ENCODE data around the gene COL2A1.

Gene COL2A1

DNA sequence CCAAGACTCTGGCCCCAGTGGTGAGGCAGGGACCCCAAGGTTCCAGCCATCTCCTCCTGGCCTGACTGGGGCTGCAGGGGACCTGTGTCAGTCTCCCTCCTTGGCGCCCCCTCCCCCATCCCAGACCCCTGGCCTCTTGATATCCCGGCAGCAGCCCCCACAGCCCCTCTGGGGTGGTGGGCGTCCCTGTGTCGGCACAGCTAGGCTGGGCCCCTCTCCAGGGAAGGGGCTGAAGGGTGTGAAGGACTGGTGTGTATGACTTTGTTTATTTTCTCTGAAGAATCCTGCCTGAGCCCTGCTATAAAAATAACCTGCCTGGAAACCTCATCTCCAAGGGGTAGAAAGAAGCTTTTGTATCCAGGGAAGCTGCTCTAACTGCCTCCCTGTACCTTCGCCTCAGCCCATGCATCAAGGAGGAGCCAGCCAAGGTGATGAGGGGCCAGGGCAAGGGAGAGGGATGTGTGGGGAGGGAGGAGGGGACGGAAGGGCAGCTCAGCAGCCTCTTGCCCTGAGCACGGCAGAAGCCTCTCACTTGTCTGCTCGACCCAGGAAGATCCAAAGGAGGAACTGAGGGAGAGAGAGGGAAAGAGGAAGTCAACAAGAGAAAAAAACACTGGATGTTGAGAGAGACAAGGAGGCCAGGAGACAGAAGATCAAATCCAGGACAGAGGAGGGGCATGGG lies 25.4 kb upstream of the COL2A1 start:
- DNase-seq: no peak

DNA sequence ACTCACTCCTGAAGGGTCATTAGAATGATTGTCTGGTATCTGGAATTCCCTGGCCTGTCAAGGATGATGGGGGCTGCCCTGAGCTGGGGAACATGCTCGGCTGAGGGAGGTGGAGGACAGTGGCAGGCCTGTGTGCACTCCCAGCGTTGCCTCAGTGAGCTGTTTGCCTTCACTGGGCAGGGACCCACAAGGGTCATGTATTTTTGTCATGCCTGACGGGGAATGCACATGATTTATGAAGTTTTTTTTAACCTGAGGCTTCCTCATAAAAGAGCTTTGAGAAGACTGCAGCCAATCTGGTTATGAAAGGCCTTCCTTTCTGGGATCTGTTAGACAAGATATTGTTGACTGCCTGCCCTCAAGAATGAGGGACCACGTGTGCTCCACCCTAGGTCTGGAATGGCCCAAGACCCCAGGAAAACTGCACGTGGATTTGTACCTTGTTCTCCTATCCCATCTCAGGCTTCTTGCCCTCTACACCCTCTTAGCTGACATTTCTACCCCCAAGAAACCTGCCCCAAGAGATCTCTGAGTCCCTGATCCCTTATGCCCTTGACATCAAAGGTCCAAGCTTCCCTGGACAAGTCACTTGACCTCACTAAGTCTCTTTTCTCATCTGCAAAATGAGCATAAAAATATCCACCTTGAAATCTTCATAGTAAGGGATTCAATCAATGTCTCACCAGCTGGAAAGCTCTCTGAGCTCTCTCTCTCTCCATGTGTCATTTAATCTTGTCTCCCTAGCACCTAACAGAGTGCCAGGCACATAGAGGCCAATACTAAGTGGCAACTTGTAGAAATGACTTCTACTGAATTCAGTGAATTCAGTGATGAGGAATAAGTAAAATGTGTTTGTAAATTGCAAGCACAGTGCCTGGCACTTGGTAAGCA lies 24.5 kb upstream of the COL2A1 start:
- DNase-seq: no peak

DNA sequence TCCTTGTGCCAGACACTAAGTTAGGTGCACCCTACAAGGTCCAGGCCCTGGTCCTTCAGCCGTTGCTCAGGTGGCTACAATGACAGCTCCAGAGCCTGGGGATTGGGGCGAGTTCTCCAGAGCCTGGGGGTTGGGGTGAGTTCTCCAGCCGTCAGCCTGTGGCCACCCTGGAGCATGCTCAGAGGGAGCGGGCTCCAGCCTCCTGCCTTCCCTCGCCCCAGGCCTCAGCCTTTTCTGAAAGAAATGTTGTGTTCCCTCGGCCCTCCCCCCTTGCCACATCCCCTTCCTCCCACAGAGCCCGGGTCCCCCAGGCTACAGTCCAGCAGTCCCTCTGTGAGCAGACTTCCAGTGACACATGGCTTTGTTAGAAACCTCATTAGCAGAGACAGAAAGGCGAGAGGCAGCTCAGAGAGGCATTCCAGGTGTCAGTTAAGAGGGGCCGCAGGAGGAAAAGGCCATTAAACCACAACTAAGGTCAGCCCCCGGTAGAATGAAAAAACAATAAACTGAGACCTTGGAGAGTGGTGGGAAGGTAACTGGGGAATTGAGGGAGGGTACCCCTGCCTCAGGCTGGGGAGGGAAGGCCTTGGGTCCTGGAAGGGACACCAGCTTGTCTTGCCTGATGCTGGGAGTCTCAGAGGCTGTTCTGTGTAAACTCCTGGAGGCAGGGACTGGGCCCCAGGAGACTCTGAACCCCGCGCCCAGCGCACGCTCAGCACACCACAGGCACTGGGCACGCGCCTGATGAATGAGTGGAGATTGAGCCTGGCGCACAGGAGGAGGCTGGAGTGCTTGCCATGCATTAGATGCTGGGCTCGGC lies 23.1 kb upstream of the COL2A1 start:
- no peak for DNase-seq

DNA sequence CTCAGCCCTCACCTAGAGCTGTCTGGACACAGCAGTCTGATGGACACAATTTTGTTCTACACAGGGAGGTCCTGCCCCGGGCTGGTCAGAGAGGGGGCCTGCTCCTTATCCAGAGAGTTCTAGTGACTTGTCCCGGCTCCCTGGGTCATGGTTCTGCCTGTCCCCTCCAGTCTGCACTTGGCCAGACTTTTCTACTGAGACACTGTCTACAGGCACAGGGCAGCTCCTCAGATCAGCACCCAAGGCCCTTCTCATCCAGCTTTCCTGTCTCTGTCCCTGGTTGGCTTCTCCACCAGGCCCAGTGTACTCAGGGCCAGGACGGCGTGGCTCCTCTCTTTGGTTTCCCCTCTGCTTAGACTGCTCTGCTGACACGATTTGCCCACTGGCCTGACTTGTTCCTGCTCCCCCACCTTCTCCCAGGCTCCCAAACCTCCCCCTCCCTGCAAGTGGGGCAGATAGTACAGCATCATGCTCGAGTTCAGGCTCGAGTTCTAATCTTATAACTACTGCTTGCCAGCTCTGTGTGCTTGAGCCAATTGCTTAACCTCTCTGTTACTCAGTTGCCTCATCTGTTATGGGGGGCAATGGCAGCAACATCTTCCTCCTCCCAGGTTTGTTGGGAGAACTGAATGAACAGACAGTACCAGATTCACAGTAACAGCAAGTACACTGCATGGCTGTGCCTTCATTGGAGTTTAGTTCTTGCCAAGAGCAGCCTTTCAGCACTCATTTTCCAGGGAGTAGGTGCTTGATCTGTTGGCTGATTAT lies 22.0 kb upstream of the COL2A1 start:
- no peak for DNase-seq

DNA sequence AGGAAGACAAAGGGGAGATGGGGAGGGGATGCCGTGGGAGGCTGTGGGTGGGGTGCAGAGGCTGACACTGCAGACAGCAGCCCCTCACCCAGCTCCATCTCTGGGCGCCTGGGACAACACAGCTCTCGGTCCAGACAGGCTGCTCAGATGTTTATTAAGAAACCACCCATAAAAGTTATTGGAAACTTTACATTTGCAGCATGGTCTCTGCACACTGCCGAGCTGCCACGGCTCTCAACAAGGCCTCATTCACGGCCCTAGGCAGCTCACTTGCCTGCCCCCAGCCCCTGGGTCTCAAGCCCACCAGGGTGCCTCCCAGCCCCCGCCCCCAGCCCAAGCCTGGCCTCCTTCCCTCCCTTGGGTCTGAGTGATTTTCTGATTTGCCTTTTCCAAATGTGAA lies 21.0 kb upstream of the COL2A1 start:
- DNase-seq: no peak

DNA sequence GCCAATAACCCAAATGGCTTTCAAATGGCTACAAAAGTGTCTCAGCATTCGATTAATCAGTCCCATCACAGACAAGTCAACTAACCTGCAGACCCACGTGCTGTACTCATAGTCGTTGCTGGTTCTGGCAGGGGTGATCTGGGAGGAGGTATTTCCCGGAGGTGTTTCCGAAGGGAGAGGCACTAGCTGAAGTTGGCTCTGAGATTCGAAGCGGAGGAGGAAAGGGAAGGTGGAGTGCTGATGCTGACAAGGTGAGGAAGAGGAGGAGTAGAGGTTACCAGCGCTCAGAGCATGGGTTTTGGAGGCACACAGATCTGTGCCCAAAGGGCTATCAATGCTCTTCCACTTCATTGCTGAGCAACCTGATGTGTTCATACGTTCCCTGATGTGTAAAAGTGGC lies 20.5 kb upstream of the COL2A1 start:
- no peak for DNase-seq

DNA sequence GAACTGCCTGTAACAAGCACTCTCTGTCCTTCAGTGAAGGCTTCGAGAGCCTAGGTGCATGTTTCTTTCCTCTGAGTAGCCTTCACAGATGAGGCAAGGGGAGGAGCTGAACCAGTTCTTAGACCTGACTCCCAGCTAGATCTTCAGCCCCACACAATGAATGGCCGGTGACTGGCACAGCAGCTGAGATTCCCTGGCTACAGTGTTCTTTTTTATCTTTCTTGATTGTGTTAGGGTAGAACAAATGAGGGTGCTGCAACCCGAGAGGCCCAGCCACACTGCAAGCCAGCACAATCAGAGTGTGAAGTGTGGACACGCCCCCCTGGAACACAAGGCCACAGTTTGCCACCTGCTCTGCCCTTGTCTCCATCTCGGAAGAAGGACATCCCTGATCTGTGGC lies 19.1 kb upstream of the COL2A1 start:
- DNase-seq: no peak

DNA sequence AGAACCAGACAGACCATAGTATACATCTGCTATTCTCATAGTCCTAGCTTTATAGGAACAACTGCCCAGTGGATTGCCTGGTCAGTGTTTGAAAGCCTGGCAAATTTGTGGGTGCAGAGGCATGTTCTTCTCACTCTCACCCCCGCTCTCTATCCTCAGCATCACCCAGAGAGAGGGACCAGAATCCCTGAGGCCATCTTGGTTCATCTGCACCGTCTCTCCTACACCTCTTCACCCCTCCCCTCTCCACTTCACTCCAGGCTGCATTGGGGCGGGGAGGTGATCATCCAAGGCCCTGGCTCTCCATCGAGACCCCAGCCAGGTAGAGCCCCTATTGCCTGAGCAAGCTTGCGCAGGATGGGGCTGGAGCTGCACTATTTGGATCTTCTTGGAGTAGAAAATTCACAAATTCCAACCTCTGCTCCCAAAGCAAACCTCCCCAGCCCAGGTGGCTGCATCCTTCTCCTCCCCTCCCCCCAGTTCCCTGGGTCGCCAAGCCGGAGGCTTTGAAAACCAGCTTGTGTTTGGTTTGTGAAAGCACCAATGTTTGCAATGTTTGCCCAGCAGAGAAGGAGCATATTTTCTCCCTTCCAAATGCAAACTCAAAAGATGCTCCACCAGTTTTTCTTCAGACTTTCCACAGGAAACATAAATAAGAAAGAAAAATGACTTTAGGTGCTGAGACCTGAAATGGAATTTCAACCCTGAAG lies 18.6 kb upstream of the COL2A1 start:
- no peak for DNase-seq

DNA sequence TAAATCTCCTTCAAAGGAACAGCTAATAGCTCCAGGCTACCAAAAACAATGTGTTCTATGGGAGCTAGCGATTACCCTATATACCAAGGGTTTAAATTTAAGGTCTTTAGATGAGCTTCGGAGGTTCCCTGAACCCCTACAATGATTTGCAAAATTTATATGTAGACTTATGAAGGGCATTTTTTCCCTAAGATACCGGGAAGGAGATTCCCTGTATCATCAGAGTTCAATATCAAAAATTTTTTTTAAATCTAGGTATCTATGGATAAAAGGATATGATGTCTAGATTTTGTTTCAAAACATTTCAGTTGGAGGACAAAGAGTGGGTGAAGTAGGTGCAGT lies 17.9 kb upstream of the COL2A1 start:
- DNase-seq: no peak

DNA sequence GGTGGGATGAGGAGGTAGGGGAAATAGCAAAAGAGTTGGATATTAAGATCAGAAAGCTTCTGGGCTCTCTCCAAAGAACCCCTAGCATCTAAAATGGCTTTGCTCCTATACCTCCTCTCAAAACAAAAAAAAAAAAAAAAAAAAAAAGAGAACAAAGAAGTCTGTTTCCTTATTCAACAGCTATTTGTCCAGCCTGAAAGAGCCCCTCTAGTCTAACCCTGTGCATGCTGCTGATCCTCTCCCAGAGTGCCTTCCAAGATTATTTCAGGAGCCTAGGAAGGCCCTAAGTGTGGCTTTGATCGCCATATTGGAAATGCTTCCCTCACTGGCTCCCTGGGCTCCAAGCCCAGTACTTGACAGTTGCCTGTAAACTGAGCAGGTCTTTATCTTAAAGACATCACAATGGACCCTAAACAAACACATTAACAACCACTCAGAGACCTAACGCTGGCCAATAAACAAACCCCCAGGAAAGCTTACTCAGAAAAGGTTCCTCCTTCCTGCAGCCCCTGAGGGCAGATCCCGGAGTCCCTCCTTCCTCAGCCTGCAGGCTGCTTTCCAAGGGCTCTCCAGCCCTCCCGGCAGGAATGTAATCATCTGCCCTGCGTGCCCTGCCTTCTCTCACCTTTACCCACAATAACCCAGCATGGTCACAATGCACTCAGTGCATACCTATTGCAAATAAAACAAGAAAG lies 17.4 kb upstream of the COL2A1 start:
- DNase-seq: peak in 1 of 2 experiments; percentile 18

DNA sequence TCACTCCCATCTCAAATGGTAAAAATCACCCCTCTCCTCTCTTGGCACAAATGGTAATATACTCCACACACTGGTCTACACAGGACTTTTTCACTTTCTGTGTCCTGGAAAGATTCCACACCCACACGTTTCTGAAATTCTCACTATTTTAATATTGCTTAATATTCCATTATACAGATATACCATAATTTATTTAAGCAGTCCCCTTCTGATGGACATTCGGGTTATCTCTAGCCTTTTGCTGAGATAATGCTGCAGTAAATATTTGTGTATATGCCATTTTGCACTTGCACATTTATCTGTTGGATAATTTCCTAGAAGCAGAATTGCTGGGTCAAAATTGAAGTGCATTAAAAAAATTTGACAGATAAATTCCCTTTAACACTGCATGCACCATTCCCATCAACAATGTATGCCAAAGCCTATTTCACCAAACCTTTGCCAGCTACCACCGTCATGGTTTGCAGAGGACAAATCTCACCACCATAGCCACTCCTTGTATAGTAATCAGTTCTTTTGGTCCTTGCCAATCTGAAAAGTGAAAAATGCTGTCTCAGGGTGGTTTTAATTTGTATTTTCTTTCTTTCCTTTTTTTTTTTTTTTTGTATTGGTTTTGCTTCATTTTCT lies 15.5 kb upstream of the COL2A1 start:
- no peak for DNase-seq

DNA sequence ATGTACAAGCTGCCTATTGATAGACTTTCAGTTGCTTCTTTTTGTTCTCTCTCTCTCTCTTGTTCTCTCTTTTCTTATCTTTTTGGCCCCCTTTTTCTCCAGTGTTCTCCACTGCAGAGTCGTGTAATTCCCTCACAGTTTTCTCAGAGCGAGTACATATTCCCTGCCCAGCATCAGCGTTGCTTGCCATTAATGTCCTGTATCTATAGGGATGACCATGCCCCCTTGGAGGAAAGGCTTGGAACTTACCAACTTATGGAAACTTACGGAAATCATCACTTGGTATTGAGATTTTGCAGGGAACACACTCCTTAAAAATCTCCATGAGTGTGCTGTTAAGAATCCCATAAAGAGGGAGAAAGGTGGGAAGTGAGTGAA lies 14.3 kb upstream of the COL2A1 start:
- DNase-seq: no peak

DNA sequence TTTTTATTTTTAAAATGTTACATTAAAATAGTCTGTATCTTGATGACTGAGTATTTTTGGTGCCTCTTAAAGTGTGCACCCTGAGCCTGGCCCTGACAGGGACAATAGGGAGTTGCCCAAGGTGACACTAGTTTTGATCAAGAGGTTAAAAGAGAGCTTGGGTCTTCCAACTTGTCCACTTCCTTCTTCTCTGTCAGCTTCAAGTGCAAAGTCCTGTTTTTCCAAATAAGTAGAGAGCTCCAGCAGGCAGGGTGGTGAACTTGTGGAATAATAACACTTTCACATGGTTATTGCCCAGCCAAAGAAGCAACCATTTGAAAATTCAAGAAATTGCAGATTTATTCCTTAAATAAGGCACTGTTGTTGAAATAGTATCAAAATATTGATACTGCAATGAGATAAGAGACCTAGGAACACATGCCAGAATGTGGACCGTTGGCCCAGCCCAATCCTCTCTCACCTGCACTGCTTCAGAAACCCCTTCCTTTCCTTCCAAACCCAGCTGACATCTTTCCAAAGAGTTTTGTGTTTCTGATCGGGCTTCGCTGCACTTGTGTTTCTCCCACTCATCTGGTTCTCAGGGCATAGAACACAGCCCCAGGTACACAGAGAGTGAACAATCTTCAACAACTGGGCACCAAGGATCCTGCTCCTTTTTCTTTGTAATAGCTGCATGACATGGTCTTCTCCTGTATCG lies 13.8 kb upstream of the COL2A1 start:
- no peak for DNase-seq

DNA sequence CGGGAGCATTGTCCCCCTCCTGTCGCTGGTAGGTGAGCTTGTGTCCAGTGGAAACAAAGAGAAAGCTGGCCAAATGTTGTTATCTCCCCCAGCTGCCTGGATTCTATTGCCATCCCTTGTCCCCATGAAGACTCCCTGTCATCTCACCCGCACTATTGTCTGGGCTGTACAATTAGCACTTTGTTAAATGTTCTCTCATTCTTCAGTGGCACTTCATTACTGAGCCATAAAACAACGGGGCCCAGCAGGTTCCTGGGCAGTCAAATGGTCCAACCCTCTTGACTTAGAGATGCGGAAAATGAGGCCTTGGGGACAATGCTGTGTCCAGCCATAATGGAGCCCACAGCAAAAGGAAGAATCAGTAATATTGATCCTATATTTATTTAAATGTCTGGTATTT lies 13.2 kb upstream of the COL2A1 start:
- DNase-seq: no peak

DNA sequence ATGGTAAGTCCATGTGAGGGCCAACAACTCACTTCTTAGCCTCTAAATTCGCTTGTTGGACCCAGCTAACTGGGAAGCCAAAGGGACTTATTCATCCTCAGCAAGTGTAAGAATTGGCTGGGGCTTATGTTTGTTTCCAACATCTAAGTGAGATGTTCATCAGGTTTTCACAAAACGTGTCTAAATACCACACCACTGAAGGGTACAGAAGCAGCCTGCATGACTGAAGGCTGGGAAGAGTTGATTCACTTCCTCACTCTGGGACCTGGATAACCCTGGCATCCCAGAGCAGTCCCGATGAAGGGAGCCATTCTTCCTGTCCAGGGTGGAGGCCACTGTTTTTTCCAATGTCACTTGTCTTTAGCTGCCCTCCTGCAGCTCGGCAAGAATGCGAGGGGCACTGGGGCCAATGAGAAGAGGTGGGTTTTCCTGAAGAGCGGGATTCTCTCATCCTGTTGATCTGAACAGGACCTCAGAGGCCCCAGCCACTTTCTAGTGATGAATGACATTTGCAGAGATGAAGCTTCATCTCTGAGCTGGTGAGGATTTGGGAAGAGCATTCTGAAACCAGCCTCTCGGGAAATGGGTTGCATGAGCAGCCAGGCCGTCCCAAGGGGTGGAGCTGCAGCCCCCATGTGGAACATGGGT lies 12.2 kb upstream of the COL2A1 start:
- no peak for DNase-seq

DNA sequence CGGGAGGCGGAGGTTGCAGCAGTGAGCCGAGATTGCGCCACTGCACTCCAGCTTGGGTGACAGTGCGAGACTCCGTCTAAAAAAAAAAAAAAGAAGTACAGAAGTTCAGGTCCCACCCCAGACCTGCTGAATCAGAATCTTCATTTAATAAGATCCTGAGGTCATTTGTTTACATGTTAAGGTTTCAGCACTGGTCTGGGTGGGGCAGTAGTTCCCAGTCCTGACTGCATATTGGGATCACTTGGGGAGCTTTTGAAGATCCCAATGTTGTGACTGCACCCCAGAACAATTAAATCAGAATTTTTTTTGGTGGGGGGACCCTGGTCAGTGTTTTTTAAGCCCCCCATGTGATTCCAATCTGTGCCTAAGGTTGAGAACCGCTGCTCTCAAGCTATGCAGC lies 11.7 kb upstream of the COL2A1 start:
- no peak for DNase-seq

DNA sequence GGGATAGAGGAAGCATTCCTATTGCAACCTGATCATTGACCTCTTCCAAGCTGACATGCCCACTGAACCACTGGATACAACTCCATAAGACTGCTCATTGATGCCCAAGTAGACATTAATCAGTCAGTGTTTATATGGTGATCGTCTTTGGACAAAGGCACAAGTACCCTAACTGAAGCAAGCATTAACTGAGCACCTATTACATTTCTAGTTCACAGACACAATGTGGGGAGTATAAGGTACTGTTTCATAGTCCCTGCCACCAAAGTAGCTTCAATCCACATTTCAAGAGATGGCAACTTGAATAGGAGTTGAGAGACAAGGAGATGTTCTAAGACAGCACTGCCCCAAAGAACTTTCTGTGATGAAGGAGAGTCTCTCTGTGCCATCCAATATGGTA lies 10.9 kb upstream of the COL2A1 start:
- DNase-seq: no peak

DNA sequence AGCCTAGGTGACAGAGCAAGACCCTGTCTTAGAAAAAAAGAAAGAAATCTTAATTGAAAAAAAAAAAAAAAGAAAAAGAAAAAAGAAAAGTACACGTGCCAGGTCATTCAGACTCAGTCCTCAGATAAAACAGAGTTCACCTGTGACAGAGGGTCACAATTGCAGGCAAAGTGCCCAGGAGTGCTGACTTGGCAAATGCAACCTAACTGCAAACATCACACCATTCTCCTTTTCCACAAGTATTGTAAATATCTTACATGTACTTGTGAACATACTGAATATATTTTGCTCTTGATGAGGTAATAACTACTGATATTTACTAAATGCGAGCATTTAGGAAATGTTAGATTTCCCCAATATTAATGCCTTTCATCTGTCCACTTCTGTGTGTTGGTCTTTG lies 9.0 kb upstream of the COL2A1 start:
- DNase-seq: no peak

DNA sequence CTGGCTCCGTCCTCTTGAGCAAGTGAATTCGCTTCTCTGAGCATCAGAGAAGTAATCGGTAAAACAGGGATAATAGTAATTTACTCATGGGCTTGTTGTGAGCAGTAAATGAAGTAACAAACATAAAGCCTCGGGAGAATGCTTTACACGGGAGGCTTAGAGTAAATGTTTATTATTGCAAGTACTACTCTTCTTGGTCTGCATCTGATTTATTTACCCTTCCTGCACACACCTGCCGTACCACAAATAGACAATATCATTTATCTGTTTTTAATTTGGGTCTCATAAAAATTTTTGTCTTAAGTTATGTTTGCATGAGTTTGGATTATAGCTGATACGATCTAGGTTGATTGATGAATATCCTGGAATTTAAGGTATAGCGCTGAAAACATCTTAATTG lies 7.8 kb upstream of the COL2A1 start:
- no peak for DNase-seq

DNA sequence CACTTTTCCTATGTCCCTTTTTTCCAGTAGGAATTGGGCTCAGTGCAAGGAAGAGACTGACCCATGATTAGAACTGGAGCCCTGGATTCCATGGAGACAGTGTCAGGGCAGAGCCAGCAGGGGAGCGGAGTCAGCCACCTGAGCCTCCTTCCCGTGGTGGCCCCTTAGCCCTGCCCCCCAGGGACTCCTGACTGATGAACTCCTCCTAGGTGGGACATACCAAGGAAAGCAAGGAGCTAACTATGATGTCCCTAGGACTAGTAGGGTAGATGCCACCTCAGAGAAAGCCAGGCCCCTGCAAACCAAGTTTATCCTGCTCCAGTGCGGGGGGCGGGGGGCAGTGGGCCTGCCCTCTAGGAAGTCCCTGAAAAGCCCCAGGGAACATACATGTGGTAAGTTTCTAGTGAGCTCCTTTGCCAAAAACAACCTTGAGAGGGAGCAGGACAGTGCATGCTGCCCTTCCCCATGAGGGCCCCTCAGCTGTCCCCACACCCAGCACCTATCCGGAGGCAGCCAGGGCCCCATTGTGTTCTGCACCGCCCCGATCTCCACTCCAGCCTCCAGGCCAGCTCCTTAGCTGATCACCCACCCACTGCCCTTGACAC lies 6.2 kb upstream of the COL2A1 start:
- DNase-seq: no peak
